Kidney (tissue), 14 donors: Measurements from ENCODE around the gene UBE2U. TPM values are rescaled to one million over a fixed set of nuclear protein-coding genes. Genes with fewer than 3 reads are reported as not detected.

Experiments used
- DNase-seq, 5 donors: peaks; one replicate each; pipeline ENCODE4 v3.0.0-alpha.2; 2013 to 2020
- FAIRE-seq: peaks from 2 replicates; lab custom pipeline; 2012; peaks lifted over from hg19 to GRCh38; lab: Jason Lieb, UNC
- H3K27ac ChIP-seq, 2 donors: one replicate each; pipeline ENCODE4 v1.7.0; 2013; ENCODE audit warnings: low read depth in 2 of 2, low read length in 2 of 2, inconsistent platforms in 1 of 2
- H3K27me3 ChIP-seq: one replicate; pipeline ENCODE4 v1.7.1; 2013; ENCODE audit warnings: low read length, inconsistent platforms; ENCODE audit not compliant: control insufficient read depth, insufficient read depth
- H3K36me3 ChIP-seq, 3 donors: one replicate each; pipeline versions ENCODE4 v1.7.0 to v1.7.1; 2013; ENCODE audit warnings: low read length in 3 of 3, control low read depth in 1 of 3, inconsistent platforms in 1 of 3; ENCODE audit not compliant: insufficient read depth in 3 of 3, control insufficient read depth in 2 of 3
- H3K4me1 ChIP-seq, 3 donors: one replicate each; pipeline versions ENCODE4 v1.7.0 to v1.7.1; 2013; ENCODE audit warnings: low read length in 3 of 3, inconsistent platforms in 1 of 3, low read depth in 1 of 3; ENCODE audit not compliant: control insufficient read depth in 2 of 3, insufficient read depth in 2 of 3
- H3K4me3 ChIP-seq, 3 donors: one replicate each; pipeline versions ENCODE4 v1.7.0 to v1.8.1; 2013; ENCODE audit warnings: low read length in 3 of 3, control low read depth in 1 of 3, inconsistent platforms in 1 of 3
- H3K9ac ChIP-seq, 3 donors: one replicate each; pipeline versions ENCODE4 v1.7.0 to v1.7.1; 2013; ENCODE audit warnings: low read length in 3 of 3, control low read depth in 1 of 3, inconsistent platforms in 1 of 3
- H3K9me3 ChIP-seq, 3 donors: one replicate each; pipeline versions ENCODE4 v1.7.0 to v1.7.1; 2013; ENCODE audit warnings: low read length in 3 of 3, control low read depth in 1 of 3, inconsistent platforms in 1 of 3; ENCODE audit not compliant: control insufficient read depth in 2 of 3, insufficient read depth in 1 of 3
- intact Hi-C: fragments of 100-400 bp; cut with DNase I; formaldehyde crosslinking; loops from one replicate; pipeline ENCODE4 v1.11.1; 2022
- polyA plus RNA-seq: library from polyadenylated mRNA; stranded (reverse); fragments of 350-450 nt; fragmentation: Illumina TruSeq; extraction: RNeasy Lipid Tissue Mini Kit (QIAGEN cat#74804); gene quantifications from one replicate; pipeline ENCODE4 v1.2.3, GENCODE V29; 2014; ENCODE audit warnings: low read depth, low replicate concordance; ENCODE audit not compliant: insufficient read depth
- total RNA-seq: library from RNA; stranded (reverse); fragmentation: NEBNext Ultra II Directional; extraction: Animal tissue kit (Norgen Biotek cat#: 25700); gene quantifications from one replicate; pipeline ENCODE4 v1.2.1, GENCODE V29; 2021
- TF ChIP-seq, protein P1 (sequence below): IDR thresholded peaks from 3 replicates; pipeline ENCODE4 v1.5.1; 2012; ENCODE audit warnings: mild to moderate bottlenecking, moderate library complexity, borderline replicate concordance; ENCODE audit not compliant: insufficient read depth; ENCODE audit errors: extremely low read depth
- donor health status: control.
- donor health status: control.
- donor health status: control.
- donor health status: control.
- donor health status: control.
- donor health status: DM: yes; HTN: yes; CAD: no.
- donor health status: Normal renal cell carcinoma (clear cell type).

Gene UBE2U
- total and polyA plus RNA-seq, 2 donors from 2014 or later = not detected

DNA sequence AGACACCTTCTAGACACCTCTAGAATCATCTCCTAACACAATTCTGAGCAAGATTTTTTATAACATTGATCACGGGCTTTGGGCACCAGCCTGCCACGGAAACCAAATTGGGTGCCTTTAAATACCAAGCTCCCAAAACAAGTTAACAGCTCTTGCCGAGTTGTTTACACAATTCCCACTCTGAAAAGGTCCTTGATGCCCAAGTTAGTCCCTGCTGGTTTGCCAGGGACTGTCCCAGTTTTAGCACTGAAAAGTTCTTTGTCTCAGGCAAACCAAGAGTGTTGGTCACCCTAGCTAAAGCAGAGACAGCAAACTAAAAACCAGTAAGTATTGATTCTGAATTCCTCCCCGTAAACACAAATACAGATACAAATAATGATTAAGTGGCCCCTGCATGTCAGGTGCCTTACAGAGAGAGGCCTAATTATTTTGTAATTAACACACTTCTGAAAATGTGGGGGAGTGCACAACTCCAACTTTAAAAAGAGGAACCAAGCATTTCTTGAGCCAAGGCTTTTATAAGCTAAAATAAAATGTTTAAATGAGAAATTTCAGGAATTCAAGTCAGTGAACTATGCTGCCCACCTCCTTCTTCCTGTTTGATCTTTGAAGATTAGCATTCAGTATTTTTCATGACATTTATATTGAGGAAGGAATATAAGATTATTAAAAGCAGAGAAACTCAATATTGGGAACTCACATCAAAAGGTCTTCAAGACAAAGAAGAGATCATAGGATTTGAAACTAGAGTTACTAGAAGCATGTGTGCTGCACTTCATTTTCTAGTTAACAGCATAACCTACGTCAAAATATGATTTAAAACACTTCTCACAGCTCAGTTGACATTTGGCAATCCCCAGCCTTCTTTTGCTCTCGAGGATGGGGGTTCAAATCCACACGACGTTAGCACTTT, 9.0 kb upstream of the UBE2U start:
- no peak overlapping the region for H3K27ac ChIP-seq
- no peak overlapping the region for H3K4me3 ChIP-seq
- no peaks in the 10 kb centered on the region for H3K36me3 ChIP-seq
- H3K9ac ChIP-seq = no peak overlapping the region
- H3K9me3 ChIP-seq = no peaks in the 10 kb centered on the region
- TF ChIP-seq, protein P1, sequence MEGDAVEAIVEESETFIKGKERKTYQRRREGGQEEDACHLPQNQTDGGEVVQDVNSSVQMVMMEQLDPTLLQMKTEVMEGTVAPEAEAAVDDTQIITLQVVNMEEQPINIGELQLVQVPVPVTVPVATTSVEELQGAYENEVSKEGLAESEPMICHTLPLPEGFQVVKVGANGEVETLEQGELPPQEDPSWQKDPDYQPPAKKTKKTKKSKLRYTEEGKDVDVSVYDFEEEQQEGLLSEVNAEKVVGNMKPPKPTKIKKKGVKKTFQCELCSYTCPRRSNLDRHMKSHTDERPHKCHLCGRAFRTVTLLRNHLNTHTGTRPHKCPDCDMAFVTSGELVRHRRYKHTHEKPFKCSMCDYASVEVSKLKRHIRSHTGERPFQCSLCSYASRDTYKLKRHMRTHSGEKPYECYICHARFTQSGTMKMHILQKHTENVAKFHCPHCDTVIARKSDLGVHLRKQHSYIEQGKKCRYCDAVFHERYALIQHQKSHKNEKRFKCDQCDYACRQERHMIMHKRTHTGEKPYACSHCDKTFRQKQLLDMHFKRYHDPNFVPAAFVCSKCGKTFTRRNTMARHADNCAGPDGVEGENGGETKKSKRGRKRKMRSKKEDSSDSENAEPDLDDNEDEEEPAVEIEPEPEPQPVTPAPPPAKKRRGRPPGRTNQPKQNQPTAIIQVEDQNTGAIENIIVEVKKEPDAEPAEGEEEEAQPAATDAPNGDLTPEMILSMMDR = no peak
- H3K4me1 ChIP-seq = peaks cover 0 to 7% (median 0%) of the 10 kb centered on the region in 3 donors
- DNase-seq (peak in 2 of 5 donors; percentile 5 to 18), FAIRE-seq (no peak)
- intact Hi-C loops = no loop called here
- no peaks in the 10 kb centered on the region for H3K27me3 ChIP-seq

DNA sequence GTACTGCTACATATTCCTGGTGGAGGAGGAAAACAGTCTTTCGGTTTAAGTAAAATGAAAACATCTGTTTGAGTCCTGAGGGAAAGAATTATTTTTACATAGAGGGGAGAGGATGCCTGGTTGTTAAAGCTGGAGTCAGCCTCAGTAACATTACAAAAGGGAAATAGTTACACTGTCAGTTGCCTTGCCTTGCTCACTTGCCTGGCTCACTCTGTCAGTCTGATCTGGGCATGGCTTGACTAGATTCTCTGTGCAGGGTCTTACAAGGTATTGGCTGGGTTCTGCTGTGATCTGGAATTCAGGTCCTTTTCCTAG, 8.4 kb upstream of the UBE2U start:
- Histone ChIP-seq H3K27me3 (no peaks in the 10 kb centered on the region), H3K4me1 (peaks cover 0 to 7% (median 0%) of the 10 kb centered on the region in 3 donors), H3K36me3 (no peaks in the 10 kb centered on the region), H3K9me3 (no peaks in the 10 kb centered on the region), H3K27ac (no peak overlapping the region), H3K4me3 (no peak overlapping the region), H3K9ac (no peak overlapping the region)
- FAIRE-seq = no peak
- intact Hi-C loops = no loop called here
- DNase-seq = no peak
- TF ChIP-seq, protein P1 = no peak

DNA sequence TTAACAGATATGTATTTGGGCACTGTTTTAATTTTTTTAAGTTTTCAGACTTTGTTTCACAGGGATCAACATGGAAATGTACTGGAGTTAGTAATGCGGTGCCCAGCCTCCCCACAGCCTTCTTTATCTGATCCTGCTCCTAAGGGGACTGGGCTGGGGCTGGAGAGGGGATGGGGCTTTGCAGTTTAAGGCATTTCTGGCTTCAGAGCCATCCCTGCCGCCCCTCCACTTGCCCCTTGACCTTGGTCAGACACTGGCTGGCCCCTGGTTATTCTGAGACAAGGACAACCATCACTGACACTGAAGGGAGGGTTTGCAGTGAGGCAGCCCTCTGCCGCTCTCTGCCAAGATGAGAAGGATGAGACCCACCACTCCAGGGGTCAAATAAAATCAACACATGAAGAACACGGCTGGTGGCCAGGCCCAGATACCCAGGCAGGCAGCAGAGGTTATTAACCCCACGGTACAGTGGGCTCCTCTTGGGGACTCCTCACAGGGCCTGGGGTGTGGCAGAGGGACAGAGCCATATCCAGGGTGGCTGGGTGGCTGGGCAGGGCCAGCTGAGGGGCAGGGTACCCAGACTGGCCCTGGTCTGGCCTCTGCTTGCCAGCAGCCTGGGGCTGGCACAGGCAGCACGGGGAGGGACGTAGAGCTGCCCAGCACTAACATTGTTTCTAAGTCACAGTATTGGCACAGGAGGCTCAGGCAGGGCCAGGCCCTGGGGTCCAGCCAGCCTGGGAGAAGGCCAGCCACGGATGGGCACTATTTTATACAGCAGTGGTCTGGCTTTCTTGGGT, 7.2 kb upstream of the UBE2U start:
- FAIRE-seq = no peak
- no peak overlapping the region for H3K9ac ChIP-seq
- H3K36me3 ChIP-seq = no peaks in the 10 kb centered on the region

More for the DNA sequence above, 7.2 kb upstream of the UBE2U start:
- Histone ChIP-seq H3K27ac (no peak overlapping the region), H3K9me3 (no peaks in the 10 kb centered on the region), H3K27me3 (no peaks in the 10 kb centered on the region), H3K4me1 (peaks cover 0 to 7% (median 0%) of the 10 kb centered on the region in 3 donors), H3K4me3 (no peak overlapping the region)
- TF ChIP-seq, protein P1 = no peak
- DNase-seq = no peak
- intact Hi-C loops = no loop called here
